SK-N-SH treated with all-trans-retinoic acid at 6 μM for 48 hours (cell line): Measurements from ENCODE around the gene NFIA.

ENCODE experiments used
- GLIS3 ChIP-seq: fragments of 250-450 bp; sonication (Bioruptor Pico); IDR thresholded peaks from 2 replicates; pipeline ENCODE4 v1.5.0; 2020; ENCODE audit warnings: mild to moderate bottlenecking, moderate library complexity
- ISL1 ChIP-seq: fragments of 250-450 bp; sonication (Bioruptor Pico); IDR thresholded peaks from 2 replicates; pipeline ENCODE4 v2.1.2; 2022; ENCODE audit warnings: mild to moderate bottlenecking, moderate library complexity
- PPARA ChIP-seq: fragments of 250-450 bp; sonication (Bioruptor Pico); IDR thresholded peaks from 2 replicates; pipeline ENCODE4 v1.5.0; 2020; ENCODE audit warnings: mild to moderate bottlenecking, borderline replicate concordance
- SNAI2 ChIP-seq: fragments of 250-450 bp; sonication (Bioruptor Pico); IDR thresholded peaks from 2 replicates; pipeline ENCODE4 v1.5.0; 2020; ENCODE audit warnings: mild to moderate bottlenecking, moderate library complexity
- TSHZ2 ChIP-seq: fragments of 250-450 bp; sonication (Bioruptor Pico); IDR thresholded peaks from 2 replicates; pipeline ENCODE4 v1.5.0; 2020; ENCODE audit warnings: mild to moderate bottlenecking, moderate library complexity
- ZNF565 ChIP-seq: fragments of 450-650 bp; formaldehyde crosslinking; conservative IDR thresholded peaks from 2 replicates; pipeline ENCODE4 v1.5.0; 2020; ENCODE audit warnings: low read depth, mild to moderate bottlenecking, moderate library complexity
- ZNF8 ChIP-seq: fragments of 450-650 bp; formaldehyde crosslinking; IDR thresholded peaks from 2 replicates; pipeline ENCODE4 v1.5.0; 2020; ENCODE audit warnings: mild to moderate bottlenecking, moderate library complexity
- TF ChIP-seq, protein P1 (sequence below): fragments of 250-450 bp; sonication (Bioruptor Pico); IDR thresholded peaks from 2 replicates; pipeline ENCODE4 v1.5.1; 2020; ENCODE audit warnings: low read depth, mild to moderate bottlenecking, moderate library complexity

DNA sequence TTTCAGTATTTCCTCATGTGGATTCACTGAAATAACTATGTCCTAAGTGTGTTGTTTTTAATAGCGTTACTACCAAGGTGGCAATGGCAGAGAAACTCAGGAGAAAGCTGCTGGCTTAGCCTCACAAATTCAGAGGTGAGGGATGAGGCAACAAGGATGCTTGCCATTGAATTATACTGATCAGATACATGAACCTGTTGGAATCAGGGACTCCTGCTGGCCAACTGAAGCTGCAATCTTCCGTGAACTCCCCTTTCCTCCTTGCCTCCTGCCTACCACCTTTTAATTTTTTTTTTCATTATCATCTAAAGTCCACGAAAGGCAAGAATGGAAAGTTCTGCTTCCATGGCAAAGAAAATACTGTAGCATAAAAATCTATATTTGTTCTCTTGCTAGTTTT is 254.7 kb downstream of the NFIA start:
- TF ChIP-seq ZNF565 (CRISPR knock-in tag) (no peak), ZNF8 (no peak), GLIS3 (CRISPR knock-in tag) (no peak), ISL1 (CRISPR knock-in tag) (no peak), SNAI2 (CRISPR knock-in tag) (no peak), PPARA (CRISPR knock-in tag) (no peak), TSHZ2 (CRISPR knock-in tag) (no peak)
- TF ChIP-seq, protein P1, sequence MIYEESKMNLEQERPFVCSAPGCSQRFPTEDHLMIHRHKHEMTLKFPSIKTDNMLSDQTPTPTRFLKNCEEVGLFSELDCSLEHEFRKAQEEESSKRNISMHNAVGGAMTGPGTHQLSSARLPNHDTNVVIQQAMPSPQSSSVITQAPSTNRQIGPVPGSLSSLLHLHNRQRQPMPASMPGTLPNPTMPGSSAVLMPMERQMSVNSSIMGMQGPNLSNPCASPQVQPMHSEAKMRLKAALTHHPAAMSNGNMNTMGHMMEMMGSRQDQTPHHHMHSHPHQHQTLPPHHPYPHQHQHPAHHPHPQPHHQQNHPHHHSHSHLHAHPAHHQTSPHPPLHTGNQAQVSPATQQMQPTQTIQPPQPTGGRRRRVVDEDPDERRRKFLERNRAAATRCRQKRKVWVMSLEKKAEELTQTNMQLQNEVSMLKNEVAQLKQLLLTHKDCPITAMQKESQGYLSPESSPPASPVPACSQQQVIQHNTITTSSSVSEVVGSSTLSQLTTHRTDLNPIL (CRISPR knock-in tag) = no peak
